Measurements from ENCODE around the gene ERGIC1.
"Not testable (repeated sequence)": the region's sequence is repeated elsewhere in the genome, so short reads cannot be mapped to it uniquely, and the experiment has no call there.

ERGIC1 gene

GRCh38 chr5:172878933-172879752 is 45.1 kb downstream of the ERGIC1 start:
- DNase-seq (ENCODE audit: low read depth, low spot score), result no peak

GRCh38 chr5:172881691-172882370 is 47.8 kb downstream of the ERGIC1 start:
- DNase-seq (ENCODE audit: low read depth, low spot score), result no peak

- no peak for DNase-seq (ENCODE audit: low read depth, low spot score)
Observed at GRCh38 chr5:172883066-172883465, 49.0 kb downstream of the ERGIC1 start.

GRCh38 chr5:172885597-172886340 is 51.7 kb downstream of the ERGIC1 start:
- DNase-seq (ENCODE audit: low read depth, low spot score), result no peak

- DNase-seq (ENCODE audit: low read depth, low spot score), result no peak
Observed at GRCh38 chr5:172886476-172886875, 52.4 kb downstream of the ERGIC1 start.

GRCh38 chr5:172886974-172887501 is 53.0 kb downstream of the ERGIC1 start:
- DNase-seq (ENCODE audit: low read depth, low spot score), result no peak

- DNase-seq (ENCODE audit: low read depth, low spot score), result no peak
Observed at GRCh38 chr5:172887692-172888091, 53.6 kb downstream of the ERGIC1 start.

- DNase-seq (ENCODE audit: low read depth, low spot score), result no peak
Observed at GRCh38 chr5:172890659-172891058, 56.6 kb downstream of the ERGIC1 start.

GRCh38 chr5:172891716-172892421 is 57.8 kb downstream of the ERGIC1 start:
- DNase-seq (ENCODE audit: low read depth, low spot score), result no peak

GRCh38 chr5:172892713-172893112 is 58.7 kb downstream of the ERGIC1 start:
- DNase-seq (ENCODE audit: low read depth, low spot score), result no peak

GRCh38 chr5:172894767-172895388 is 60.8 kb downstream of the ERGIC1 start:
- no peak for DNase-seq (ENCODE audit: low read depth, low spot score)

GRCh38 chr5:172895549-172895948 is 61.5 kb downstream of the ERGIC1 start:
- no peak for DNase-seq (ENCODE audit: low read depth, low spot score)

- no peak for DNase-seq (ENCODE audit: low read depth, low spot score)
Observed at GRCh38 chr5:172896465-172896864, 62.4 kb downstream of the ERGIC1 start.

- not testable (repeated sequence) for DNase-seq (ENCODE audit: low read depth, low spot score)
Observed at GRCh38 chr5:172897067-172897466, 63.0 kb downstream of the ERGIC1 start.

- no peak for DNase-seq (ENCODE audit: low read depth, low spot score)
Observed at GRCh38 chr5:172897481-172898217, 63.6 kb downstream of the ERGIC1 start.

GRCh38 chr5:172898218-172898842 is 64.3 kb downstream of the ERGIC1 start:
- DNase-seq (ENCODE audit: low read depth, low spot score), result no peak

- DNase-seq (ENCODE audit: low read depth, low spot score), result no peak
Observed at GRCh38 chr5:172898843-172899369, 64.9 kb downstream of the ERGIC1 start.

GRCh38 chr5:172899436-172899835 is 65.4 kb downstream of the ERGIC1 start:
- no peak for DNase-seq (ENCODE audit: low read depth, low spot score)

- no peak for DNase-seq (ENCODE audit: low read depth, low spot score)
Observed at GRCh38 chr5:172901012-172901780, 67.1 kb downstream of the ERGIC1 start.
